NCI-H748 treated with DMSO at 0.1 percent for 48 hours (cell line): ENCODE data around the gene MSRB2.
"Not testable (repeated sequence)": the region's sequence is repeated elsewhere in the genome, so short reads cannot be mapped to it uniquely, and the experiment has no call there.

Source experiments
- DNase-seq: peaks from one replicate; lab custom pipeline; 2025; lab: John Stamatoyannopoulos, UW

Gene MSRB2

GRCh38 chr10:23070092-23070912 lies 25.1 kb upstream of the MSRB2 start:
- peak; percentile 17 for DNase-seq

GRCh38 chr10:23070913-23071218 lies 24.5 kb upstream of the MSRB2 start:
- DNase-seq, result no peak

GRCh38 chr10:23072593-23072992 lies 22.8 kb upstream of the MSRB2 start:
- DNase-seq, result not testable (repeated sequence)

GRCh38 chr10:23073527-23073926 lies 21.9 kb upstream of the MSRB2 start:
- DNase-seq, result no peak

DNA sequence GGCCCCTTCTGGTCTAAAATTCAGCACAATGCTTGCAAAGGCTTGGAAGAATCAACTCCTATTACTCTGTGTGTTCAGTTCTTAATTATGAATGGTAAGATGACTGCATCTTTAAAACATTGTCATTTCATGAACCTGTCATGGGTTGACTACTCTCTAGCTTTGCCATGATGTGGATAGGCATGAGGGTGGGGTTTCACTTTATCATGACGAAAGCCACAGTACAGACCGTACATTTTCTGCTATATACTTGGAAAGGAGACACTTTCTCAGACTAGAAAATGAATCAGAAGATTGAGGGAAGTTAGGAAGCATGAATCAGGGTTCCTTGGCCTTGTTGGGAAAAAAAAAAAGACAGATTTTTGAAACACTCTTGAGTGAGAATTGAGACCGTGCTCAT lies 19.7 kb upstream of the MSRB2 start:
- DNase-seq, result no peak

GRCh38 chr10:23078114-23078513 lies 17.3 kb upstream of the MSRB2 start:
- DNase-seq, result no peak

GRCh38 chr10:23079700-23080099 lies 15.7 kb upstream of the MSRB2 start:
- DNase-seq, result no peak

DNA sequence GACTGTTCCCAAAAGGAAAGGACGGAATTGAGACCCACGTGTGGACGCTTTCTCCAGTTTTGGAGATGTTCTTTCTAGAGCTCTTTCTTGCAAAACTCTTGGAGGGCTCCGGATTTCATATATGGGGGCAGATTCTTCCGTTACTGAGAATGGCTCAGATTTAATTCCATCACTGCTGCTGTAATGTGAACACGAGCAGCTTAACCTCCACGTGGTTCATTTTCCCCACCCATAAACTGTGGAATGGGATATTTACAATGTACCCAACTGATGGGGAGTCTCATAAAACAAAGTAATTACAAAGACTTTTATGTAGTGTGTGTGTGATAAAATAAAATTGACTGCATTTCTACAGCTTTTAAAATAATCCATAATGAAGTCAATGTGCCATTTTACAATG lies 15.1 kb upstream of the MSRB2 start:
- no peak for DNase-seq

DNA sequence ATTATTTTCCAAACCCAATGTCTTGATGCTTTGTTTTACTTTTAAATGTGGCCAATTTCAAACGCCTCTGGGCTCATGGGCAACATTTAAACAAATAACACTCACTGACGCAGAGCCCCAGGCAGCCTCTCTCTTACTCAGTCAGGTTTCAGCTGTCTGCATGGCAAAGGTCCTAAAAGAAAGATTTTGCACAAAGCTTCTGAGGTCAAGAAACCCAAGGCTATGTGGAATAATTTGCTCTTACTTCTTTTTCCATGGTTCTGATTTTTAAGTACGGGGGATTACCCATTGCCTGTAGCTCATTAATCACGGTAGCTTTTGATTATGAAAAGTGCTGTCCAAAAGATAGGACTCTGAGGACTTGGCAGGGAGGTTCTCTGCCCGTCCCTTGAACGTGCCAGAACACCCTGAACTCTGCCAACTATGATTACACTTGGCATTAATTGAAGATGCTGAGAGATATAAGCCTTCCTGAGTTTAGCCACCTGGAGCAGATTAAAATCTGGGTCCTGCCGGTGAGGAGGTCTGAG lies 14.1 kb upstream of the MSRB2 start:
- no peak for DNase-seq

DNA sequence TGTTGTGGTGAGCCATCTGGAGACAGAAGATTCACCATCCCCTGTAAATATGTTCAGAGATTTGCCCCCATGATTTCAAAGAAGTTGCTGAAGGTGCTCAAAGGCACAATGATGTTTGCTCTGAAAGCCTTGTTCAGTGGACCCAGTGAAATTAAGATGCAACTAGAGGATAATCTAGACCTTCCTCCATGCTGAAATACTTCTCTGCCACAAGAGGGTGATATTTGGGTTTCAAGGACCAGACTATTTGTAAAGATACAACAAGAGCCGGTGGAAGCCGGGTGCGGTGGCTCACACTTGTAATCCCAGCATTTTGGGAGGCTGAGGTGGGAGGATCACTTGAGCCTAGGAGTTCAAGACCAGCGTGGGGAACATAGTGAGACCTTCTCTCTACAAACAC lies 13.5 kb upstream of the MSRB2 start:
- no peak for DNase-seq

DNA sequence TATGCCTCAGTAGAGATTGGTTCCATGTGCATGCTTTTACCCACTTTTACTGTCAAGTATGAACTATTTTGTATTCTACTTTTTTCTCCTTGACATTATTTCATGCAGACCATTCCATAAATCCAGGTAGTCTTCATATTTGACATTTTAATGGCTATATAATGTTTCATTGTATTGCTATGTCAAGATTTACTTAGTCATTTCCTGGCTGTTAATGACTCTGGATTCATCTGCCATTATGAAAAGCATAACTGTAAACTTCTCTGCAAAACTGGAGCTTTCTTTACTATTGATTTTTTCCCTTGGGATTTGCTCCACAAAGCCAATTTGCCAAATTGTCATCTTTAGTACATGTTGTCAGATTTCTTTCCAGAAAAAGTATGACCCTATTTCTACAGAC lies 6.8 kb upstream of the MSRB2 start:
- DNase-seq, result no peak

GRCh38 chr10:23094786-23095403 lies 484 bp upstream of the MSRB2 start:
- no peak for DNase-seq

GRCh38 chr10:23095966-23096801 lies 805 bp downstream of the MSRB2 start:
- DNase-seq, result no peak

- no peak for DNase-seq
These were observed 1.6 kb downstream of the MSRB2 start for GRCh38 chr10:23096802-23097549.

- DNase-seq, result no peak
These were observed 3.7 kb downstream of the MSRB2 start for GRCh38 chr10:23099079-23099478.

DNA sequence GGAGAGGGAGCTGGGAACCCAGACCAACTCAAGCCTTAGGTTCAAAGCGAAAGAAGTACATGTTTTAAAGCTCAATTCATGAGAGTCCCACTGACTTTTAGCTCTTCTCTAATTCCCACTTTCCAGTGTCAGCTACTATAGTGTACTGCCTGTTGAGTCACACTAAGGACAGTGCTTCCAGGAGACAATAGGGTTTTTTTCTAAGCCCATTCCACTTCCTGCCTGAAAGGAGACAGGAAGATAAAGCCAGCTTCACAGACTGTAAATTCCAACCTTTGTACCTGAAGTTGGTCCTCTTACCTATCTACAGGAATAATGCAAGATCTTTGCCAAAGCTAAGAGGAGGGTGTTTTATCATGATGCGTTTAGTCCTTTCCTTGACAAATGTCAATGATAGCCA lies 4.4 kb downstream of the MSRB2 start:
- no peak for DNase-seq

GRCh38 chr10:23100331-23101030 lies 5.1 kb downstream of the MSRB2 start:
- DNase-seq, result no peak

DNA sequence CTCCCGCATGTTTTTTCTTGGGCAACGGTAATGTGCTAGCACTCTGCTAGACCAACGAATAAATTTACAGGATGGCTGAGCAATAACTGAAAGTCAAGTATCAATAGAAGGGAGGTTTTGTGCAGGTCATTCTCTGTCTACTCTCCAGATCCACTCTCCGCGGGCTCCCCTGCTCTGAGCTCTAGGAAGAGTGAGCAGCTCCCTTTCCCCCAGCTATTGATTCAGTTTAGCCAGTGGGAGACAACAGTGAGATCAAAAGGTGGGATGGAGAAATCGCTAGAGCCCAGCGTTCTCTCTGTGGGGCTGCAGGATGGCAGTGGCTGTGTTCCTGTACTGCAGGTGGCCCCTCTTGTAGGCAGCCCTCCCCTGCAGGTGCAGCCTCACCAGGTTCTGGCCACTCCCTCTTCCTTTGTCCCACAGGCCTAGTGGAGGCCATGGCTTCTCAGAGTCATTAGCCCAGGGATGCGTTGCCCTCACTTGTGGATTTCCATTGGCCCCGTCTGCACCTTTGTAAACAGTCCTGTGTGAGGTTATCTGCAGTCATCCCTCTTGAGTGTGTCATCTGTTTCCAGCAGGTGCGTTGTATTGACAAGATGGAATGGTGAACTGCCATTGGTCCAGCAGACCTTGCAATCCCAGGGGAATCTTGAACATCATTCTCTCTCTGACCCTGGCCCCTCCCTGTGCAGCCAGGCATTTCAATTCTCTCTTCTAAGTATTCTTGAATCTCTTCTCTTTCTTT lies 11.1 kb downstream of the MSRB2 start:
- peak; percentile 18 for DNase-seq

DNA sequence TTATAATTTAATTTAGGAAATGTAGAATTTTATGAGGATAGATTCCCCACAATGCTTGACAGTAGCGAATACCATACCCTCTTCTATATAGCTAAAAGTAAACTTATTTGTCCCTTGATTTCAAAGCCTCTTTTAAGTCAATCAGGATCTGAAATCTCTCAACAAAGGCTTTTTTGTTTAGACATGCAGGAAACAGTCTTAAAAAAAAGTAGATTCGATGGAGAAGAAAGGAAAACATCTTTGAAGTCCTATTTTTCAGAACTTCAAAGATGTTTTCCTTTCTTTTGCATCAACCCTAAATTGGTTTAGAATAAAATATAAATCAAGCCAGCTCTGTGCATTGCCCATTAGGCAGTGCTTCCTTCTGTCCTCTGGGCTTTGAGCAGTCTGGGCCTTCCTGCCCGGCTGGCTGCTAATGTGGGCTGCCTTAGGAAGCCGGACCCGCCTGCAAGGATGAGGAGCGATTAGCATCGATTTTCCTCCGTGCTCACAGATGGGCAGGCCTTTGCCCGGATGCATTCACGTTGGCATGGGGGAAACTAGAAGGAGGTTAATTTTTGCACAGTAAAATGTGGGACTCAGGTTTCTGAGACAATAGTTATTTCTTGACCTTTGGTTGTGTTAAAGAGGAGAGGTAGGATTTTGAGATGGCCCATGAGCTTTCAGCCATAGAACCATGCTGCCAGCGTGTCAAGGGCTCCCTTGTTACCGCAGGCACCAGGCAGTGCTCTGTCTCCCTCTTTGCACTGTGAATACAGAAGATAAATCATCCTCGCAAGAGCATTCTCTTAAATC lies 15.5 kb downstream of the MSRB2 start:
- no peak for DNase-seq
